Keratinocyte (primary cell): ENCODE results near the gene SELENON. TPM values are rescaled to one million over a fixed set of nuclear protein-coding genes. Genes with fewer than 3 reads are reported as not detected.

Experiments used
- DNase-seq: peaks from one replicate; pipeline ENCODE4 v3.0.0-alpha.2; 2011; ENCODE audit warnings: low read depth, missing footprints, low spot score
- FAIRE-seq: peaks from 2 replicates; lab custom pipeline; 2011; peaks lifted over from hg19 to GRCh38; lab: Jason Lieb, UNC
- H2AFZ ChIP-seq: 2 replicates; pipeline ENCODE4 v1.6.0; 2012; ENCODE audit warnings: low read length, control low read depth, inconsistent platforms; ENCODE audit not compliant: control insufficient read depth
- H3K27ac ChIP-seq: 2 replicates; pipeline ENCODE4 v1.5.1; 2011; ENCODE audit warnings: low read length; ENCODE audit not compliant: control insufficient read depth, insufficient read depth
- H3K27me3 ChIP-seq: 3 replicates; pipeline ENCODE4 v1.6.0; 2011; ENCODE audit warnings: low read length; ENCODE audit not compliant: control insufficient read depth, insufficient read depth; ENCODE audit errors: extremely low read depth
- H3K36me3 ChIP-seq, 2 experiments: 2 replicates in 1 of 2; 3 replicates in 1 of 2; pipeline ENCODE4 v1.5.1; 2011; ENCODE audit warnings: low read length in 2 of 2, mild to moderate bottlenecking in 1 of 2; ENCODE audit not compliant: control insufficient read depth in 2 of 2, insufficient read depth in 2 of 2; ENCODE audit errors: extremely low read depth in 1 of 2
- H3K4me1 ChIP-seq: 3 replicates; pipeline ENCODE4 v1.5.1; 2011; ENCODE audit warnings: low read length; ENCODE audit not compliant: control insufficient read depth, insufficient read depth; ENCODE audit errors: extremely low read depth
- H3K4me2 ChIP-seq: 3 replicates; pipeline ENCODE4 v1.6.0; 2011; ENCODE audit warnings: low read depth, low read length; ENCODE audit not compliant: control insufficient read depth, insufficient read depth; ENCODE audit errors: extremely low read depth
- H3K4me3 ChIP-seq, 3 experiments: fragments of 200-600 bp in 1 of 3; sonication (generic) in 1 of 3; 2 replicates in 2 of 3; 3 replicates in 1 of 3; pipeline ENCODE4 v1.5.1; 2011 to 2016; ENCODE audit warnings: low read length in 3 of 3, mild to moderate bottlenecking in 3 of 3, control low read depth in 2 of 3, inconsistent platforms in 1 of 3, low read depth in 1 of 3, mixed read lengths in 1 of 3, mixed run types in 1 of 3, moderate library complexity in 1 of 3; ENCODE audit not compliant: control insufficient read depth in 2 of 3, insufficient read depth in 2 of 3; ENCODE audit errors: extremely low read depth in 1 of 3
- H3K79me2 ChIP-seq: 2 replicates; pipeline ENCODE4 v1.6.0; 2012; ENCODE audit warnings: low read length; ENCODE audit not compliant: control insufficient read depth, insufficient read depth
- H3K9ac ChIP-seq: 3 replicates; pipeline ENCODE4 v1.6.0; 2011; ENCODE audit warnings: low read length; ENCODE audit not compliant: control insufficient read depth, insufficient read depth; ENCODE audit errors: extremely low read depth
- H3K9me1 ChIP-seq: 3 replicates; pipeline ENCODE4 v1.6.0; 2011; ENCODE audit warnings: low read length; ENCODE audit not compliant: control insufficient read depth, insufficient read depth; ENCODE audit errors: extremely low read depth
- H3K9me3 ChIP-seq: 2 replicates; pipeline ENCODE4 v1.5.1; 2012; ENCODE audit warnings: low read depth, low read length; ENCODE audit not compliant: control insufficient read depth
- H4K20me1 ChIP-seq: 3 replicates; pipeline ENCODE4 v1.6.0; 2011; ENCODE audit warnings: low read length; ENCODE audit not compliant: control insufficient read depth, insufficient read depth; ENCODE audit errors: extremely low read depth
- CTCF ChIP-seq, 3 experiments: IDR thresholded peaks in 1 of 3; conservative IDR thresholded peaks in 1 of 3; optimal IDR thresholded peaks in 1 of 3; 2 replicates in 2 of 3; 3 replicates in 1 of 3; pipeline versions ENCODE3 to v1.5.1; 2011; ENCODE audit warnings: low read length in 3 of 3, mild to moderate bottlenecking in 3 of 3, moderate library complexity in 2 of 3, control low read depth in 1 of 3, inconsistent platforms in 1 of 3; ENCODE audit not compliant: insufficient read depth in 2 of 3; ENCODE audit errors: extremely low read depth in 1 of 3
- EZH2 ChIP-seq: IDR thresholded peaks from one replicate; pipeline ENCODE4 v1.6.1; 2012; ENCODE audit warnings: inconsistent platforms, mild to moderate bottlenecking, low read length, moderate library complexity
- dilution Hi-C: fragments of 300-500 bp; cut with MboI; formaldehyde crosslinking; loops from one replicate; pipeline ENCODE4 v1.7.0; 2020; ENCODE audit warnings: low sequenced_read_pairs; ENCODE audit not compliant: extremely low pct_ligation_motif_present
- polyA plus RNA-seq, 5 experiments: library from polyadenylated mRNA; depleted of rRNA in 3 of 5; stranded (reverse) in 3 of 5; stranded (forward) in 1 of 5; unstranded in 1 of 5; fragments of >200 nt; gene quantifications; 1 replicate in 1 of 5; 2 replicates in 3 of 5; 3 replicates in 1 of 5; pipeline versions ENCODE4 v1.2.1 to v1.2.3, GENCODE V29; 2011 to 2012; ENCODE audit warnings: missing spikeins in 2 of 5, low read depth in 1 of 5, low replicate concordance in 1 of 5

The SELENON gene
- polyA plus RNA-seq, 1 donor (not counting 4 experiments of a cell fraction or from before 2014, with no cell fraction given) = 15.4 TPM

- Histone ChIP-seq H4K20me1 (no peaks in the 10 kb centered on the region), H3K27ac (no peak overlapping the region), H3K4me2 (peak overlapping the region; percentile 76), H3K9me1 (peaks cover 2% of the 10 kb centered on the region), H3K4me1 (peaks cover 27% of the 10 kb centered on the region), H3K9me3 (no peaks in the 10 kb centered on the region), H3K27me3 (no peaks in the 10 kb centered on the region), H3K79me2 (peaks cover 22% of the 10 kb centered on the region), H3K9ac (peak overlapping the region; percentile 89), H3K4me3 (peak overlapping the region; percentile 69 to 92 (median 72)), H2AFZ (no peak overlapping the region), H3K36me3 (peaks cover 2 to 14% of the 10 kb centered on the region in 2 experiments)
- dilution Hi-C loops = no loop called here
- TF ChIP-seq CTCF (optimal IDR thresholded peaks at IDR 0.05 in 1 of 3, IDR thresholded peaks at IDR 0.05 in 1 of 3, conservative IDR thresholded peaks at IDR 0.05 in 1 of 3; ENCODE audit: extremely low read depth in 1 of 3, insufficient read depth in 2 of 3, low read length in 3 of 3) = no peak
- no peak for TF ChIP-seq EZH2
- DNase-seq (no peak), FAIRE-seq (peak; percentile 41)
Measured at GRCh38 chr1:25818569-25818968, 18.6 kb downstream of the SELENON start.

- H3K9ac ChIP-seq = peak within 1 kb of the TSS; percentile 89
- H3K27me3 ChIP-seq = no peaks in the 10 kb centered on the region
- no peaks in the 10 kb centered on the region for H4K20me1 ChIP-seq
- no peak for TF ChIP-seq EZH2
- DNase-seq = peak; percentile 75
- H3K36me3 ChIP-seq = peaks cover 5 to 7% of the 10 kb centered on the region in 2 experiments
- peak within 1 kb of the TSS; percentile 69 to 92 (median 72) for H3K4me3 ChIP-seq
- peaks cover 33% of the 10 kb centered on the region for H3K4me1 ChIP-seq
- peak within 1 kb of the TSS; percentile 82 for H3K27ac ChIP-seq
- no peaks in the 10 kb centered on the region for H3K9me3 ChIP-seq
- H3K9me1 ChIP-seq = peaks cover 2% of the 10 kb centered on the region
- no peak for FAIRE-seq
- peaks cover 22% of the 10 kb centered on the region for H3K79me2 ChIP-seq
- H2AFZ ChIP-seq = peak within 1 kb of the TSS; percentile 88
- peak within 1 kb of the TSS; percentile 76 for H3K4me2 ChIP-seq
- dilution Hi-C loops = no loop called here
Measured at GRCh38 chr1:25819491-25820246, 19.7 kb downstream of the SELENON start, which contains the start of gene MTFR1L. TSS of gene MTFR1L (plus strand) at chr1:25819954. CDS start at chr1:25823105, 3,151 bp downstream.
